Thyroid gland (tissue), 4 donors: ENCODE results near the gene GRIN2A. TPM values are rescaled to one million over a fixed set of nuclear protein-coding genes. Genes with fewer than 3 reads are reported as not detected.

Source experiments
- DNase-seq, 2 donors: peaks; one replicate each; pipeline ENCODE4 v3.0.0-alpha.2; 2019
- H3K27ac ChIP-seq, 3 donors: fragments of 200-600 bp; sonication (generic); 1 replicate in 2 of 3; 2 replicates in 1 of 3; pipeline ENCODE4 v1.5.1; 2016 to 2019; ENCODE audit warnings: mild to moderate bottlenecking in 1 of 3, moderate library complexity in 1 of 3
- H3K27me3 ChIP-seq: fragments of 200-600 bp; sonication (generic); one replicate; pipeline ENCODE4 v1.5.1; 2019
- H3K36me3 ChIP-seq, 2 donors: fragments of 200-600 bp; sonication (generic); one replicate each; pipeline ENCODE4 v1.5.1; 2016 to 2019
- H3K4me1 ChIP-seq, 2 donors: fragments of 200-600 bp; sonication (generic); one replicate each; pipeline ENCODE4 v1.5.1; 2017 to 2019
- H3K4me3 ChIP-seq, 3 donors: fragments of 200-600 bp; sonication (generic); replicated peaks in 1 of 3; 1 replicate in 2 of 3; 2 replicates in 1 of 3; pipeline ENCODE4 v1.5.1; 2016; ENCODE audit warnings: mild to moderate bottlenecking in 1 of 3
- H3K9me3 ChIP-seq: fragments of 200-600 bp; sonication (generic); one replicate; pipeline ENCODE4 v1.5.1; 2017
- CTCF ChIP-seq, 6 experiments: fragments of 200-600 bp in 3 of 6; fragments of 450-650 bp in 3 of 6; sonication (generic) in 3 of 6; IDR thresholded peaks; one replicate each; pipeline ENCODE4 v1.5.1; 2016 to 2019; ENCODE audit warnings: antibody characterized with exemption in 6 of 6, mild to moderate bottlenecking in 2 of 6, inconsistent platforms in 1 of 6, moderate library complexity in 1 of 6
- POLR2A ChIP-seq, 2 donors: fragments of 450-650 bp; IDR thresholded peaks; one replicate each; pipeline ENCODE4 v1.6.1; 2017; ENCODE audit warnings: antibody characterized with exemption in 2 of 2, mild to moderate bottlenecking in 2 of 2, moderate library complexity in 1 of 2
- WGBS, 2 donors: methylation state at CpG; one replicate each; pipeline ENCODE4 v1.1.5; 2017; 5-methylcytosine and 5-hydroxymethylcytosine counted together
- intact Hi-C: fragments of 100-400 bp; cut with DNase I; formaldehyde crosslinking; loops from one replicate; pipeline ENCODE4 v1.15.1; 2023
- total RNA-seq, 4 donors: library from RNA; depleted of rRNA; stranded (reverse); fragments of >200 nt; gene quantifications; one replicate each; pipeline ENCODE4 v1.2.3, GENCODE V29; 2016

The GRIN2A gene
- total RNA-seq, 4 donors from 2014 or later: 0.11 to 1.3 (median 0.53) TPM

GRCh38 chr16:9846362-9847099, 335.7 kb downstream of the GRIN2A start:
- 85 to 87% methylated on average over 2 of the region's 2 CpGs for WGBS, 2 donors
- no peaks in the 10 kb centered on the region for H3K27me3 ChIP-seq
- H3K36me3 ChIP-seq: no peaks in the 10 kb centered on the region
- no peak for DNase-seq
- no peak for TF ChIP-seq CTCF (IDR thresholded peaks at IDR 0.05)
- no peak for TF ChIP-seq POLR2A (IDR thresholded peaks at IDR 0.05)
- H3K4me3 ChIP-seq: no peak overlapping the region
- no peak overlapping the region for H3K27ac ChIP-seq
- no peaks in the 10 kb centered on the region for H3K4me1 ChIP-seq
- H3K9me3 ChIP-seq: no peaks in the 10 kb centered on the region
- intact Hi-C loops: no loop called here

- Histone ChIP-seq H3K27me3 (no peaks in the 10 kb centered on the region), H3K27ac (no peak overlapping the region), H3K9me3 (no peaks in the 10 kb centered on the region), H3K36me3 (no peaks in the 10 kb centered on the region), H3K4me1 (no peaks in the 10 kb centered on the region), H3K4me3 (no peak overlapping the region)
- WGBS, 2 donors: 87 to 90% methylated on average over 3 of the region's 3 CpGs
- intact Hi-C loops: no loop called here
- DNase-seq: no peak
- no peak for TF ChIP-seq POLR2A (IDR thresholded peaks at IDR 0.05)
- no peak for TF ChIP-seq CTCF (IDR thresholded peaks at IDR 0.05)
Measured at GRCh38 chr16:9845661-9846361, 336.4 kb downstream of the GRIN2A start.

GRCh38 chr16:9844361-9844760, 337.9 kb downstream of the GRIN2A start:
- H3K4me3 ChIP-seq: no peak overlapping the region
- intact Hi-C loops: no loop called here
- H3K9me3 ChIP-seq: no peaks in the 10 kb centered on the region
- 77 to 87% methylated on average over 6 of the region's 6 CpGs for WGBS, 2 donors
- no peaks in the 10 kb centered on the region for H3K36me3 ChIP-seq
- no peak overlapping the region for H3K27ac ChIP-seq
- H3K27me3 ChIP-seq: no peaks in the 10 kb centered on the region
- DNase-seq: no peak
- H3K4me1 ChIP-seq: no peaks in the 10 kb centered on the region
- TF ChIP-seq POLR2A (IDR thresholded peaks at IDR 0.05) (no peak), CTCF (IDR thresholded peaks at IDR 0.05) (no peak)

GRCh38 chr16:9843424-9844018, 338.7 kb downstream of the GRIN2A start:
- Histone ChIP-seq H3K27me3 (no peaks in the 10 kb centered on the region), H3K4me1 (no peaks in the 10 kb centered on the region), H3K9me3 (no peaks in the 10 kb centered on the region), H3K4me3 (no peak overlapping the region), H3K27ac (no peak overlapping the region), H3K36me3 (no peaks in the 10 kb centered on the region)
- no peak for TF ChIP-seq POLR2A (IDR thresholded peaks at IDR 0.05)
- no peak for TF ChIP-seq CTCF (IDR thresholded peaks at IDR 0.05)
- no peak for DNase-seq
- 83 to 91% methylated on average over 3 of the region's 3 CpGs for WGBS, 2 donors
- intact Hi-C loops: no loop called here
